ENCODE results near the gene BARHL1. TPM values are rescaled to one million over a fixed set of nuclear protein-coding genes. Genes with fewer than 3 reads are reported as not detected.

BARHL1 gene
- total RNA-seq, 1 donor from 2014 or later = not detected

GRCh38 chr9:132597073-132597775 lies 14.8 kb downstream of the BARHL1 start:
- DNase-seq (ENCODE audit: missing footprints) (peak; percentile 85), ATAC-seq (peak; percentile 88)
- intact Hi-C loops (cut with DNase I) = no loop called here

DNA sequence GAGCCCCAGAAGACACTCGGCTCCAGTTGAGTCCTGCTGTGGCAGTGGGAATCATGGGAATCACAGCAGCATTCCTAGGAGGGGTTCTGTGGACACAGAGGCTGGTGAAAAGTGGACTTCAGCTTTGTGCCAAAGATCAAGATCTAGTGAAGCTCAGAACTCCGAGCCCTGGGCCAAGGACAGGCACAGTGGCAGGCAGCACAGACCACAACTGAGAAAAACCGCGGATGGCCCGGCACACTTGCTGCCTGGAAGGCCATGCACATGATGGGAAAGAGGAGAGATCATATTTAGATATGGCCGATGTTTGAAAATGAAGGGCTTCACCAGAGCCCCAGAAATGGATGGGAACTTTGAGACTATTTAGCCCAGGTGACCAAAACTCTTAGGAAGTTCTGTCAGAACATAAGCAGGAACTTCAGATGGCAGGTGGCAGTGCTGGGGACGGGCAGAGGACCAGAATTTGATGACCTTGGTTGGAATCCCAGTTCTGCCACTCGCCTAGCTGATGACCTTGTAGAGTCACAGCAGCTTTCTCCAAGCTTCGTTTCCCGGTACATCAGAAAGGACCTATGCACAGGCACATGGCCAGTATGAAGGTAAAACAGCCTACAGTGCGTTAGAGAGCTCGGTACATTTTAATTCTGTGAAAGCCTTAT lies 18.0 kb downstream of the BARHL1 start:
- intact Hi-C loops (cut with DNase I) = no loop called here
- DNase-seq (ENCODE audit: missing footprints) = no peak
- ATAC-seq = peak; percentile 52

DNA sequence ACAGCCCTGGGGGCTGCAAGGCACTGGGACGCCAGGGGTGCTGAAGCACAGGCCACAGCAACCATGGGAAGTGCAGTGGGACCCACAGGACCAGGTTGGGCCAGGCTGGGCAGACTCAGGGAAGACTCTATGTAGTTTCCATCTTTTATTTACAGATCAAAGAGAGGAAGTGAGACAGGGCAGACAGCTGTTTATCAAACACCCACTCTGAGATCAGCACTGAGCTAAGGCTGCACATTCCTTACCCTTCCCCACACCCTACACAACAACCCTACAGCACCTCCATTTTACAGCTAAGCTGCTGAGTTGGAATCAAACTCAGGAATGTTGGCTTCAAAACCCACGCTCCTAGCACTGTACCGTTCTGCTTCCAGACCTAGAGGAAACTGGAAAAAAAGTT lies 19.8 kb downstream of the BARHL1 start:
- no peak for DNase-seq (ENCODE audit: missing footprints)
- no peak for ATAC-seq
- intact Hi-C loops (cut with DNase I) = no loop called here

DNA sequence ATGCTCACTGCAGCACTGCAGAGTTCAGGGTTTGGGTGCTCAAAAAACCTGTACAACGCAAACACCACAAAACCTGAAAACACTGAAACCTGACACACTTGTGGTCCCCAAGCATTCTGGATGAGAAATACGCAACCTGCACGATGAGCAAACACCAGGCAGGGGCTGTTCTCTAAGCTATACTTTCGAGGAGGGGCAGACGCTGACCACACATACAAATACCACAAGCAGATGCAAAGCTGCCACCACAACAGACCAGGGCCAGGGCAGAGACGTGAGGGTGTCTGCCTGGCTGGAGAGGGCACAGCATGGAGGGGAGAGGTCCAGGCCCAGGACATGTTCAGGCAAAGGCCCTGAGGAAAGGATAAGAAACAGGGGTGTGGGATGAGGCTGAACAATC lies 23.0 kb downstream of the BARHL1 start:
- ATAC-seq = no peak
- DNase-seq (ENCODE audit: missing footprints) = no peak
- intact Hi-C loops (cut with DNase I) = no loop called here

DNA sequence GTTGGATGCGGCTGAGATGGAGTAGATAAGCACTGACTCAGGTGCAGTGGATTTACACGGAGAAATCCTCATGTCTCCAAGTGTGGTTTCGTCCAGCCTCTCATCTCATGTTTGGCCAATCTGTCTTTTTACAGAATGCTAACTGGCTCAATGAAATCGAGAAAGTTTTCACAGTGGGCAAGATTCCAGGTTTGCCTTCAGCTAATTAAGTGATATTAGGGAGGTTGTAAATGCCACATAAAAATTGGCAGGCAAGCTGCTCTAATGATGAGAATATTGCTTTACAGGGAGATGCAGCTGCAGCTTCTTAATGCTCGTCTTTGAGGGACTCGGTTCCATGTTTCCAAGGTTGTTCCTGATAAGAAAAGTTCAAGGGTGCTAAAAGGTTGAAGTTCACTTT lies 23.7 kb downstream of the BARHL1 start:
- no peak for ATAC-seq
- intact Hi-C loops (cut with DNase I) = no loop called here

GRCh38 chr9:132609184-132609583 lies 26.8 kb downstream of the BARHL1 start:
- DNase-seq (ENCODE audit: missing footprints) = no peak
- intact Hi-C loops (cut with DNase I) = no loop called here
- no peak for ATAC-seq

More for the DNA sequence above, 23.7 kb downstream of the BARHL1 start:
- no peak for DNase-seq (ENCODE audit: missing footprints)

GRCh38 chr9:132609829-132610228 lies 27.4 kb downstream of the BARHL1 start:
- ATAC-seq = no peak
- no peak for DNase-seq (ENCODE audit: missing footprints)
- intact Hi-C loops (cut with DNase I) = no loop called here

DNA sequence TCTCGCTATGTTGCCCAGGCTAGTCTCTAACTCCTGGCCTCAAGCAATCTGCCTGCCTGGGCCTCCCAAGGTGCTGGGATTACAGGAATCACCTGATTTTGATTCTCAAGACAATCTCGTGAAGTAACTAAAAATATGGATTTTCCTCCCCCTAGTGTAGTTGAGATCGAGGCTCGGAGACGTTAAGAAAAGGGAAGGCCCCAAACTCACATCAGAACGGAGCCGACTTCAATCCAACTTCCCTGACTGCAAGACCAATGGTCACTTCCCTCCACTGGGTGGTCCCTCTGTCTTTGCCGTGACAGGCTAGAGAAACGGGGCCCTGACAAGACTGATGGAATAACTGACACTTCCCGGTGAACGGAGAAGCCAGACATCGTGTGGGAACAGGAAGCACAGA lies 28.3 kb downstream of the BARHL1 start:
- intact Hi-C loops (cut with DNase I) = no loop called here
- DNase-seq (ENCODE audit: missing footprints) (no peak), ATAC-seq (no peak)

GRCh38 chr9:132614324-132614723 lies 31.9 kb downstream of the BARHL1 start:
- DNase-seq (ENCODE audit: missing footprints) (no peak), ATAC-seq (no peak)
- intact Hi-C loops (cut with DNase I) = no loop called here

- DNase-seq (ENCODE audit: missing footprints) = no peak
- intact Hi-C loops (cut with DNase I) = no loop called here
- no peak for ATAC-seq
Measured at GRCh38 chr9:132615774-132616173, 33.4 kb downstream of the BARHL1 start.

DNA sequence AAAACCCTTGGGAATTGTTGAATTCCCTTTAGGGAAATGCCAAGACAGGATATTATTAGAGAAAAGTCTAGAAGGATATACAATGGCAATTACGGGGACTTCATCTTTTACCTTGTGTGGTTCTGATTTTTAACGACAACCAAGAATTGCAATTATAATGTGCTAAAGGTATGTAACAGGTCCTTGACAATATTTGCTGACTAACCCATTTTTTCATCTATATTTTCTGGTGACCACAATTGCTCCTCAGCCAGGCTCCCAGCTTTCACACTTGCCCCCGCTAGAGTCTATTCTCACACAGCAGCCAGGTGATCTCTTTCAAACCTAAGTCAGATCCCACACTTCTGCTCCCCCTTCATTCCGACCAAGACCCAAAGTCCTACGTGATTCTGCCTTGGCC lies 34.3 kb downstream of the BARHL1 start:
- DNase-seq (ENCODE audit: missing footprints) = no peak
- no peak for ATAC-seq
- intact Hi-C loops (cut with DNase I) = no loop called here

DNA sequence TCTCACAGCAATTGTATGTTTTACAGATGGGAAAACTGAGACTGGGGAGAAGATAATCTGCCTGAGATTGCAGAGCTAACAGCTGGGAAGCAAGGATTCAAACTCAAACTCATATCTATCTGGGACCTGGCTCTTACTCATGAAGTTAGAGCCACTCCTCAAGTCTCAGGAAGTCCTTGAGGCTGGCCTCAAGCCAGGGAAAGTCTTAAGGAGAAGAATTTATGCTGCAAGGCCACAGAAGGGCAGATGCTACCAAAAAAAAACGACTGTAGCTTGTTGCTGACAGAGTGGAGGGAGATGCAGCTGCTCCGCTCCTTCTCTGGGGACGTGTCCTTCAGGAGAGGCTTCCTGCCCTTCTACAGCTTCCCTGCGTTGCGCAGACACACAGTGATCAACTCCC lies 39.8 kb downstream of the BARHL1 start:
- DNase-seq (ENCODE audit: missing footprints) (no peak), ATAC-seq (no peak)
- intact Hi-C loops (cut with DNase I) = no loop called here

DNA sequence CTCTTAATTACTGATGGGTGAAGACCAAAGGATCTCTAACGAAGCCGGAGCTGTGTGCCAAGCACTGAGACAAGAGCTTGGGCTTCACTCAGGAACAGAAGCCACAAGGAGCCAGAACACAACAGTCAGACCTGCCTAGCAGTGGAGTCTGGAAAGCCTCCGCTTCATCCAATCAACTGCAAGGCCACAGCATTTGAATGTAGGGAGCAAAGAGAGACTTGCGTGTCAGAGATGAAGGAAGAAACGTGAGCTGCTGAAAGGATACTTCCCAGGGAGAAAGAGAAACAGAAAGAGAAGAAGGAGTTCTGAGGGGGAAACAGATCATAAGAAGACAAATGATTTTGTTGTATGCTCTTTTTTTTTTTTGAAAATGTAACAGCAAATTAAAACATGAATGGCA lies 43.9 kb downstream of the BARHL1 start:
- no peak for ATAC-seq
- DNase-seq (ENCODE audit: missing footprints) = no peak
- intact Hi-C loops (cut with DNase I) = no loop called here

GRCh38 chr9:132627106-132627505 lies 44.7 kb downstream of the BARHL1 start:
- intact Hi-C loops (cut with DNase I) = no loop called here
- DNase-seq (ENCODE audit: missing footprints) = no peak
- no peak for ATAC-seq

DNA sequence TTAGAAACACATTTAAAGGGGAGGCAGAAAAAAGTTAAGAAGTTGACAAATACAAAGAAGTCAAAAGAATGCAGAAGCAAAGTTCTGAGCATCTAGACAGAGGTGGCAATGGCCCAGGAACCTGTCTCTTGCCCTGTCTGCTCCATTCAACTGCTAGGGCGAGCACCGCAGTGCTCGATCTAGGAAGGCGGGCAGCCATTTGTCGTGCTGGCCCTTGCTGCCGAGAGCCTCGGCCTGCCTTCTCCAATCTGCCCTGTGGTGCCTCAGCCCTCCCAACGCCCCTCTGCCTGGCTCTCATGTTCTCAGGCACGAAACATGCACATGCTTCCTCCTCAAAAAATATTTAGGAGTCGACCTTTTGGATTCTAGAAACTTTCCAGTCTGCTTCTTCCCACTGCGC lies 45.2 kb downstream of the BARHL1 start:
- DNase-seq (ENCODE audit: missing footprints) (no peak), ATAC-seq (no peak)
- intact Hi-C loops (cut with DNase I) = no loop called here

- no peak for DNase-seq (ENCODE audit: missing footprints)
- intact Hi-C loops (cut with DNase I) = no loop called here
- no peak for ATAC-seq
Measured at GRCh38 chr9:132628746-132629145, 46.3 kb downstream of the BARHL1 start.

DNA sequence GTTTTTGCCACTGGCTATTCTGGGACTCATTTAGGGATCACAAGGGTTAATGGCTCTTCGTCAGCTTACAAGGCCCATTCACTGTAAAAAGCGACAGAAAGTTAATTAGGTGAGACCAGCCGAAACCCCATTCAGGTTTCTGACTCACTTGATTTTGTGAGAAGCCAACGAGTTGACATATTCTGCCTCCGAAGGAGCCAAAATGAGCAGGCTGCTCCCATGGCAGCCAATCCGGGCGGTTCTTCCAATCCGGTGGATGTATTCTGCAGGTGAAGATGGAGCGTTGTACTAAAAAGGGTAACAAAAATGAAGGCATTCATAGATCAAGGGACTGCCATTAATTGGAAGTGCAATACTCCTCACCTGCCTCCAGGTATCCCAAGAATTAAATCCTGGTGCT lies 47.7 kb downstream of the BARHL1 start:
- no peak for ATAC-seq
- DNase-seq (ENCODE audit: missing footprints) = no peak
- intact Hi-C loops (cut with DNase I) = no loop called here

DNA sequence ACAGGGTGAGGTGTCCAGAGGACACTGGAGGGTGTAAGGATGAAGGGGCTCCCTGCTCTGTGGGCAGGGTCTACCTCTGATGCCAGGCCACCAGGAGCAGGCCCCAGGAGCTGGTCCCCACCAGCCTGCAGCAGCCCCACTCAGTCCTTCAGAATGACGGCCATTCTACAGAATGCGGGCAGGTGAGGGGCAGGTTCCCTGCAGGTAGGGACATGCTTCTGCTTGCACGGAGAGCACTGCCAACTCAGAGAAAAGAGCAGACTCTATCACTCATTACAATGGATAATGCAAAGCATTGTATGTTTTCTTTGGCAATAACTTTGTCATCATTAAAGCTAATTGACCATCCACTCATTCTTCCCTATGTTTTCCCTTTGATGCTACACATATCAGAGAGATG lies 48.4 kb downstream of the BARHL1 start:
- no peak for ATAC-seq
- intact Hi-C loops (cut with DNase I) = no loop called here

DNA sequence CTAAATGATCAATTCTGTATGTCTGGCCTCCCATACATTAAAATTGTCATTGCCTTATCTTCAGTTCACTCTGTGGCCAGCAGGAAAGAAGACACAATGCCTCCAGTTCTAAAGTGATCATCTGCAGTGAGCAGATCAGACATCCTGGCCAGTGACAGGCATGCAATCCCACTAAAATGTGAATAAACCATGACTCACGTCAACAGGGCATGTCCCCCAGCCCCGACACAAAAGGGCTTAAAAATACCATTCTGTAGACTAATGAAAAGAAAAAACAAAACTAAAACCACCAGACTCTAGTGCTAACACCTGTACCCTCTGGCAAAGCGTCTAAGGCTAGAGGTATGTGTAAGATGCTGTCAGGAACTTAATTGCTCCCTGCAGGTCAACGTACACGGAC lies 48.9 kb downstream of the BARHL1 start:
- no peak for DNase-seq (ENCODE audit: missing footprints)
- intact Hi-C loops (cut with DNase I) = no loop called here
- no peak for ATAC-seq

More for the DNA sequence above, 48.4 kb downstream of the BARHL1 start:
- DNase-seq (ENCODE audit: missing footprints) = no peak

DNA sequence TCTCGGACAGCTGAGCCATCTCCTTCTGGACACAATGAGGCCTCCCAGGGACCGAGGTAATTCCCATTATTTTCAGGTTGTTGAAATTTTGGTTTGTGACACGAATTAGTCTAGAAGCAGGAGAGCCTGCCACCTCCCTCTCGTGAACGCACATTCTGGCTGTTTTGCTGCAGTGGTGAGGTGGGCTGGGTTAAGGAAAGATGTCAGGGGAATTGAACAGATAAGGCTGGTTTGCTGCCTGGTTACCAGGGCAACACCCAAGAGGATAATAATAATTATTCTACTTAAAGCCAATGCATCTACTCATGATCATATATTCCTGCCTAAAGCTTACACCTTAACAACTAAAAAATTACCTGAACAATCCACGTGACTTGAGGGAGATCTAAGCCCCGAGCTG lies 49.3 kb downstream of the BARHL1 start:
- intact Hi-C loops (cut with DNase I) = no loop called here
- no peak for ATAC-seq

More for the DNA sequence above, 49.3 kb downstream of the BARHL1 start:
- no peak for DNase-seq (ENCODE audit: missing footprints)
